Tibial nerve (tissue), 4 donors: ENCODE results near the gene CECR2. TPM values are rescaled to one million over a fixed set of nuclear protein-coding genes. Genes with fewer than 3 reads are reported as not detected.

Source experiments
- DNase-seq, 2 donors: peaks; one replicate each; pipeline ENCODE4 v3.0.0-alpha.2; 2019; ENCODE audit warnings: low spot score in 2 of 2
- H3K27ac ChIP-seq, 4 donors: fragments of 200-600 bp; sonication (generic) in 3 of 4; one replicate each; pipeline ENCODE4 v1.5.1; 2017 to 2019; ENCODE audit warnings: mild to moderate bottlenecking in 1 of 4
- H3K27me3 ChIP-seq, 2 donors: fragments of 200-600 bp; sonication (generic) in 1 of 2; one replicate each; pipeline versions ENCODE4 v1.5.1 to v1.6.0; 2017 to 2019
- H3K36me3 ChIP-seq, 3 donors: fragments of 200-600 bp; sonication (generic); one replicate each; pipeline ENCODE4 v1.5.1; 2018 to 2019
- H3K4me1 ChIP-seq, 4 donors: fragments of 200-600 bp; sonication (generic) in 3 of 4; one replicate each; pipeline ENCODE4 v1.5.1; 2017 to 2019
- H3K4me3 ChIP-seq, 4 donors: fragments of 200-600 bp; sonication (generic) in 3 of 4; one replicate each; pipeline ENCODE4 v1.5.1; 2017 to 2019; ENCODE audit warnings: mild to moderate bottlenecking in 1 of 4, moderate library complexity in 1 of 4
- H3K9me3 ChIP-seq, 4 donors: fragments of 200-600 bp; sonication (generic) in 3 of 4; one replicate each; pipeline ENCODE4 v1.5.1; 2017 to 2019
- CTCF ChIP-seq, 5 experiments: fragments of 200-600 bp in 3 of 5; fragments of 450-650 bp in 2 of 5; sonication (generic) in 3 of 5; IDR thresholded peaks; one replicate each; pipeline ENCODE4 v1.5.1; 2016 to 2019; ENCODE audit warnings: antibody characterized with exemption in 5 of 5, mild to moderate bottlenecking in 3 of 5, moderate library complexity in 2 of 5
- EP300 ChIP-seq, 2 donors: sonication (generic); formaldehyde crosslinking; IDR thresholded peaks; one replicate each; pipeline ENCODE4 v1.6.1; 2017; ENCODE audit warnings: antibody characterized with exemption in 2 of 2, mild to moderate bottlenecking in 1 of 2
- POLR2A ChIP-seq, 2 donors: fragments of 450-650 bp; IDR thresholded peaks; one replicate each; pipeline ENCODE4 v1.6.1; 2017; ENCODE audit warnings: antibody characterized with exemption in 2 of 2, mild to moderate bottlenecking in 2 of 2, moderate library complexity in 2 of 2
- WGBS, 2 donors: methylation state at CpG; one replicate each; pipeline ENCODE4 v1.1.5; 2018; 5-methylcytosine and 5-hydroxymethylcytosine counted together
- total RNA-seq, 4 donors: library from RNA; depleted of rRNA; stranded (reverse); fragments of >200 nt; gene quantifications; one replicate each; pipeline ENCODE4 v1.1.0, GENCODE V29; 2016

The CECR2 gene
- total RNA-seq, 4 donors from 2014 or later, result 2.4 to 5.1 (median 3.6) TPM

DNA sequence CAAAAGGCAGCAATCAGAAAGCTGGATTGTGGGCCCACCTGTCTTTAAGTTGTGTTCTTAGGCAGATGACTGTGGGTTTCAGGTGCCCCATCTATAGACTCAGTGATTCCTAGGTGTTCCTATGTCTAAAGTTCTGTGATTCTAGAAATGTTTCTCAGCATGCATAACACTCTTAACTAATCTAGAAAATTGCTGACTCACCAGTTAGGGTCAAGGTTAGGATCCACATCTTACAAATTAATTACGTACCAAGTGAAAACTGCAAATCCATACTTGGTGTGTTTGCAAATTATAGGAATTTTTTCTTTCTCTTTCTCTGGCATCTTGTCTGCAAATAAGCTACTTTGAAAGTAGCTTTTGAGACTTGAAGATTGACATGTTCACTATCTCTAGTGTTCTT, 7.7 kb downstream of the CECR2 start:
- Histone ChIP-seq H3K4me1 (no peaks in the 10 kb centered on the region), H3K27me3 (peaks cover 0 to 18% of the 10 kb centered on the region in 2 donors), H3K9me3 (no peaks in the 10 kb centered on the region), H3K36me3 (no peaks in the 10 kb centered on the region), H3K27ac (no peak overlapping the region), H3K4me3 (no peak overlapping the region)
- TF ChIP-seq POLR2A (IDR thresholded peaks at IDR 0.05) (no peak), CTCF (IDR thresholded peaks at IDR 0.05) (no peak), EP300 (IDR thresholded peaks at IDR 0.05) (no peak)
- WGBS, 2 donors, result 66 to 67% methylated on average over 1 of the region's 1 CpG
- no peak for DNase-seq

DNA sequence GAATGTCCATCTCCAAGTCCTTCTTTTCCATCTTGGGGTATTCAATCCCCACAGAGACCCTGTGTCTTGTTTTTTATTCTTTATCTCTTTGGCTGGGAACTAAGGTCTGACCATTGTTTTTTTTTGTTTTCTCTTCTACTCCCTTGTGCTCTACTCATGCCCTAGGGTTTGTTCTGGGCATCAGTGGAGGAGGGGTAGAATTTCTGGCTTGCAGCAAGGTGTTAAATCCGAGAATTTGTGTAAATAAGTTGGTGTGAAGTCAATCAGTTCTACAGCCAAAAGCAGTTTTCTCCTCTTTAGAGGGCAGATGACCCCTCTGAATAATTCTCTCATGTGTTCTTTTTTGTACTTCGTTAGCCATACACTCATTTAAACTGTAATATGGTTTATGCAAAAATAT, 10.7 kb downstream of the CECR2 start:
- 43 to 55% methylated on average over 2 of the region's 2 CpGs for WGBS, 2 donors
- no peaks in the 10 kb centered on the region for H3K27me3 ChIP-seq
- peaks cover 0 to 7% (median 0%) of the 10 kb centered on the region in 4 donors for H3K9me3 ChIP-seq
- DNase-seq, result no peak
- no peak overlapping the region for H3K4me3 ChIP-seq
- no peaks in the 10 kb centered on the region for H3K36me3 ChIP-seq
- H3K4me1 ChIP-seq, result no peaks in the 10 kb centered on the region
- no peak for TF ChIP-seq EP300 (IDR thresholded peaks at IDR 0.05)
- no peak for TF ChIP-seq POLR2A (IDR thresholded peaks at IDR 0.05)
- no peak for TF ChIP-seq CTCF (IDR thresholded peaks at IDR 0.05)
- no peak overlapping the region for H3K27ac ChIP-seq

- Histone ChIP-seq H3K27ac (no peak overlapping the region), H3K4me1 (no peaks in the 10 kb centered on the region), H3K9me3 (peaks cover 0 to 9% (median 0%) of the 10 kb centered on the region in 4 donors), H3K36me3 (no peaks in the 10 kb centered on the region), H3K4me3 (no peak overlapping the region), H3K27me3 (no peaks in the 10 kb centered on the region)
- WGBS, 2 donors, result 49 to 69% methylated on average over 6 of the region's 6 CpGs
- DNase-seq, result no peak
- TF ChIP-seq CTCF (IDR thresholded peaks at IDR 0.05), result no peak
- no peak for TF ChIP-seq EP300 (IDR thresholded peaks at IDR 0.05)
- no peak for TF ChIP-seq POLR2A (IDR thresholded peaks at IDR 0.05)
These were observed 11.3 kb downstream of the CECR2 start for GRCh38 chr22:17380359-17381087.

- TF ChIP-seq POLR2A (IDR thresholded peaks at IDR 0.05), result no peak
- TF ChIP-seq EP300 (IDR thresholded peaks at IDR 0.05), result no peak
- no peak overlapping the region for H3K4me3 ChIP-seq
- 78 to 81% methylated on average over 12 of the region's 12 CpGs for WGBS, 2 donors
- H3K4me1 ChIP-seq, result no peaks in the 10 kb centered on the region
- H3K36me3 ChIP-seq, result no peaks in the 10 kb centered on the region
- DNase-seq, result no peak
- H3K27ac ChIP-seq, result no peak overlapping the region
- H3K9me3 ChIP-seq, result peaks cover 0 to 9% (median 0%) of the 10 kb centered on the region in 4 donors
- no peaks in the 10 kb centered on the region for H3K27me3 ChIP-seq
These were observed 12.1 kb downstream of the CECR2 start for GRCh38 chr22:17381192-17381913.

DNA sequence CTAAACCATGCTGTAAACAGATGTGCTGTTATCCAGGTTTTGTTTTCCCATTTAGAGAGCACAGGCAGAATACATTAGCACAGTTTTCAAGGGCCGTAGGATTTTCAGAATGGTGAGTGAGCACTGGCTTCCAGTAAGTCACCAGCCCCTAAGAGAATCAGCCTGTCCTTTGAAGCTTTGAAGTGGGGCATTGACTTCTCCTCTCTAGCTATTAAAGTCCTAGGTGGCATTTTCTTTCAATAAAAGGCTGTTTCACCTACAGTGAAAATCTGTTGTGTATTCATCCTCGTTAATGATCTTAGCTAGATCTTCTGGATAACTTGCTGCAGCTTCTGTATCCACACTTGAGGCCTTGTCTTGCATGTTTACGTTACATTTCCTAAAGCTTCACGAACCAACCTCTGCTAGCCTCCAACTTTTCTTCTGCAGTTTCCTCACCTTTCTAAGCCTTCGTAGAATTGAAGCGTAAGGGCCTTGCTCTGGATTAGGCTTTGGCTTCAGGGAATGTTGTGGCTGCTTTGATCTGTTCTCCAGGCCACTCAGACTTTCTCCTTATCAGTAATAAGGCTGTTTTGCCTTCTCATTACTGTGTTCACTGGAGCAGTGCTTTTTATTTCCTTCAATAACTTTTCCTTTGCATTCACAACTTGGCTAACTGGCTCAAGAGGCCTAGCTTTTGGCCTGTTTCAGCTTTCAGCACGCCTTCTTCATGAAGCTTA, 15.5 kb downstream of the CECR2 start:
- no peaks in the 10 kb centered on the region for H3K4me1 ChIP-seq
- H3K4me3 ChIP-seq, result no peak overlapping the region
- no peak for TF ChIP-seq POLR2A (IDR thresholded peaks at IDR 0.05)
- TF ChIP-seq EP300 (IDR thresholded peaks at IDR 0.05), result no peak
- no peak for TF ChIP-seq CTCF (IDR thresholded peaks at IDR 0.05)
- no peak overlapping the region for H3K27ac ChIP-seq
- H3K27me3 ChIP-seq, result no peaks in the 10 kb centered on the region
- peaks cover 0 to 9% (median 0%) of the 10 kb centered on the region in 4 donors for H3K9me3 ChIP-seq
- H3K36me3 ChIP-seq, result no peaks in the 10 kb centered on the region
- WGBS, 2 donors, result 91 to 92% methylated on average over 7 of the region's 7 CpGs
- DNase-seq, result no peak
